Adrenal gland (tissue), 12 donors: Measurements from ENCODE around the gene TMEM273. TPM values are rescaled to one million over a fixed set of nuclear protein-coding genes. Genes with fewer than 3 reads are reported as not detected.
A peak's percentile ranks its signal among the peaks of the same experiment; 100 is the strongest.

Source experiments
- DNase-seq, 7 donors: peaks; one replicate each; pipeline ENCODE4 v3.0.0-alpha.2; 2019 to 2020
- H3K27ac ChIP-seq, 5 donors: fragments of 200-600 bp; sonication (generic) in 4 of 5; 1 replicate in 3 of 5; 2 replicates in 2 of 5; pipeline versions ENCODE4 v1.5.1 to v1.8.0; 2016 to 2020; ENCODE audit warnings: mild to moderate bottlenecking in 1 of 5
- H3K27me3 ChIP-seq: fragments of 200-600 bp; 2 replicates; pipeline ENCODE4 v1.8.0; 2021
- H3K36me3 ChIP-seq, 2 donors: fragments of 200-600 bp; replicated peaks in 1 of 2; 1 replicate in 1 of 2; 2 replicates in 1 of 2; pipeline versions ENCODE4 v1.5.1 to v1.8.0; 2018 to 2022
- H3K4me1 ChIP-seq, 2 donors: fragments of 200-600 bp; replicated peaks in 1 of 2; 1 replicate in 1 of 2; 2 replicates in 1 of 2; pipeline versions ENCODE4 v1.5.1 to v1.8.0; 2018 to 2021
- H3K4me3 ChIP-seq, 4 donors: fragments of 200-600 bp; sonication (generic) in 3 of 4; one replicate each; pipeline ENCODE4 v1.5.1; 2016 to 2018
- H3K9me3 ChIP-seq, 3 donors: fragments of 200-600 bp; sonication (generic) in 1 of 3; replicated peaks in 1 of 3; 1 replicate in 2 of 3; 2 replicates in 1 of 3; pipeline versions ENCODE4 v1.5.1 to v1.8.0; 2016 to 2021
- CTCF ChIP-seq, 6 experiments: fragments of 450-650 bp in 4 of 6; fragments of 200-600 bp in 2 of 6; sonication (generic) in 1 of 6; IDR thresholded peaks; 1 replicate in 5 of 6; 2 replicates in 1 of 6; pipeline versions ENCODE4 v1.5.1 to v1.8.0; 2016 to 2021; ENCODE audit warnings: antibody characterized with exemption in 6 of 6, mild to moderate bottlenecking in 2 of 6, moderate library complexity in 1 of 6
- POLR2A ChIP-seq, 2 donors: fragments of 450-650 bp; IDR thresholded peaks; one replicate each; pipeline ENCODE4 v1.6.1; 2017; ENCODE audit warnings: antibody characterized with exemption in 2 of 2, mild to moderate bottlenecking in 2 of 2, moderate library complexity in 1 of 2
- WGBS, 4 donors: extraction: QIAGEN DNeasy Blood & Tissue Kit in 2 of 4; methylation state at CpG; one replicate each; pipeline versions ENCODE4 v1.1.5 to v1.1.7; 2013 to 2017; 5-methylcytosine and 5-hydroxymethylcytosine counted together
- intact Hi-C, 2 donors: fragments of 100-400 bp; cut with DNase I; formaldehyde crosslinking; loops; one replicate each; pipeline versions ENCODE4 v1.14.1 to v1.15.0; 2022 to 2023
- polyA plus RNA-seq, 3 donors: library from polyadenylated mRNA; stranded (reverse); fragments of 200-250 nt in 2 of 3; fragments of 350-450 nt in 1 of 3; fragmentation: Illumina TruSeq in 1 of 3; extraction: RNeasy Lipid Tissue Mini Kit (QIAGEN cat#74804) in 1 of 3; gene quantifications; one replicate each; pipeline ENCODE4 v1.2.3, GENCODE V29; 2013 to 2014
- total RNA-seq, 9 donors: library from RNA; depleted of rRNA in 4 of 9; stranded (reverse); fragments of >200 nt in 4 of 9; fragments of 120-200 nt in 1 of 9; fragmentation: NEBNext Ultra II Directional in 1 of 9; extraction: Animal tissue kit (Norgen Biotek cat#: 25700) in 1 of 9; gene quantifications; one replicate each; pipeline versions ENCODE4 v1.1.0 to v1.2.4, GENCODE V29; 2013 to 2023
- donor health status: healthy with polysubstance abuse.
- donor health status: Bipolar disorder and iron deficiency.
- donor health status: DM: yes; HTN: yes; CAD: no.
- donor health status: DM: no; HTN: no; CAD: no.
- donor health status: DM: no; HTN: no; CAD: no.
- donor health status: DM: yes; HTN: yes; CAD: no.

TMEM273 gene
- total and polyA plus RNA-seq, 12 donors = 2.0 to 10.0 (median 5.8) TPM; not detected in 1

GRCh38 chr10:49160814-49161213, 27.4 kb downstream of the TMEM273 start:
- Histone ChIP-seq H3K36me3 (no peaks in the 10 kb centered on the region), H3K4me3 (no peak overlapping the region), H3K27me3 (no peaks in the 10 kb centered on the region), H3K9me3 (no peaks in the 10 kb centered on the region), H3K4me1 (no peaks in the 10 kb centered on the region), H3K27ac (no peak overlapping the region)
- DNase-seq = peak in 1 of 7 donors; percentile 11
- WGBS, 4 donors = 91 to 95% (median 94%) methylated on average over 5 of the region's 5 CpGs
- TF ChIP-seq POLR2A (IDR thresholded peaks at IDR 0.05) = no peak
- no peak for TF ChIP-seq CTCF (IDR thresholded peaks at IDR 0.05)
- intact Hi-C loops = loop anchor here (5.0 to 10.0 kb wide), 3 partner anchors 179 to 506 kb away; no protein-coding TSS in a partner anchor

- WGBS, 4 donors = 83 to 91% (median 85%) methylated on average over 5 of the region's 5 CpGs
- Histone ChIP-seq H3K4me1 (no peaks in the 10 kb centered on the region), H3K9me3 (no peaks in the 10 kb centered on the region), H3K27ac (no peak overlapping the region), H3K27me3 (no peaks in the 10 kb centered on the region), H3K4me3 (no peak overlapping the region), H3K36me3 (no peaks in the 10 kb centered on the region)
- TF ChIP-seq CTCF (IDR thresholded peaks at IDR 0.05) (no peak), POLR2A (IDR thresholded peaks at IDR 0.05) (no peak)
- intact Hi-C loops = loop anchor here (5.0 to 10.0 kb wide), 3 partner anchors 178 to 505 kb away; no protein-coding TSS in a partner anchor
- no peak for DNase-seq
Measured at GRCh38 chr10:49160110-49160509, 28.1 kb downstream of the TMEM273 start.

GRCh38 chr10:49158915-49159314, 29.3 kb downstream of the TMEM273 start:
- TF ChIP-seq CTCF (IDR thresholded peaks at IDR 0.05) (no peak), POLR2A (IDR thresholded peaks at IDR 0.05) (no peak)
- H3K27me3 ChIP-seq = no peaks in the 10 kb centered on the region
- no peak for DNase-seq
- H3K36me3 ChIP-seq = no peaks in the 10 kb centered on the region
- no peak overlapping the region for H3K27ac ChIP-seq
- H3K4me1 ChIP-seq = no peaks in the 10 kb centered on the region
- H3K4me3 ChIP-seq = no peak overlapping the region
- no peaks in the 10 kb centered on the region for H3K9me3 ChIP-seq
- intact Hi-C loops = no loop called here
- WGBS, 4 donors = 58 to 74% (median 59%) methylated on average over 3 of the region's 3 CpGs

- H3K4me3 ChIP-seq = no peak overlapping the region
- no peaks in the 10 kb centered on the region for H3K36me3 ChIP-seq
- no peak for DNase-seq
- WGBS, 4 donors = 82 to 90% (median 84%) methylated on average over 7 of the region's 7 CpGs
- no peaks in the 10 kb centered on the region for H3K4me1 ChIP-seq
- TF ChIP-seq POLR2A (IDR thresholded peaks at IDR 0.05) (no peak), CTCF (IDR thresholded peaks at IDR 0.05) (no peak)
- intact Hi-C loops = no loop called here
- no peaks in the 10 kb centered on the region for H3K27me3 ChIP-seq
- H3K9me3 ChIP-seq = no peaks in the 10 kb centered on the region
- H3K27ac ChIP-seq = no peak overlapping the region
Measured at GRCh38 chr10:49158404-49158803, 29.8 kb downstream of the TMEM273 start.
